Adrenal gland (tissue), 5 donors: Measurements from ENCODE around the gene EPPIN.

ENCODE experiments used
- POLR2A ChIP-seq, 2 donors: fragments of 450-650 bp; IDR thresholded peaks; one replicate each; pipeline ENCODE4 v1.6.1; 2017; ENCODE audit warnings: antibody characterized with exemption in 2 of 2, mild to moderate bottlenecking in 2 of 2, moderate library complexity in 1 of 2
- TF ChIP-seq, protein P1 (sequence below), 6 experiments: fragments of 450-650 bp in 4 of 6; fragments of 200-600 bp in 2 of 6; sonication (generic) in 1 of 6; IDR thresholded peaks; 1 replicate in 5 of 6; 2 replicates in 1 of 6; pipeline versions ENCODE4 v1.5.1 to v1.8.0; 2016 to 2021; ENCODE audit warnings: antibody characterized with exemption in 6 of 6, mild to moderate bottlenecking in 2 of 6, moderate library complexity in 1 of 6
- donor health status: DM: no; HTN: no; CAD: no.

DNA sequence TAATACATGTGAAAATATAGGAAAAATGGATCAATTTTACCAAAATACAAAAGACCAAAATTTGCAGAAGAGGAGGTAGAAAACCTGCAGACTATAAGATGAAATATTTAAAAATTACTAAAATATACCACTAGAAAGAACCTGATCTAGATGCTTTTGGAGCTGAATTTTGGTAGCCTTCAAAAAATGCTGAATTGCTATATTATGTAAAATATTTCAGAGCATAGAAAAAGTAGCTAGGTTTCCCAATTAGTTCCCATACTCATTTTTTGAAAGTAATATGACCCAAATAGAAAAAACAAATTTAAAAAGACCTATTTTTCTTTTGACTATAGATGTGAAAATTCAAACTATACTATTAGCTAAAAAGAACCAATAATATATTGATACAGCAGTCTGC is 3.6 kb upstream of the EPPIN start:
- TF ChIP-seq, protein P1, sequence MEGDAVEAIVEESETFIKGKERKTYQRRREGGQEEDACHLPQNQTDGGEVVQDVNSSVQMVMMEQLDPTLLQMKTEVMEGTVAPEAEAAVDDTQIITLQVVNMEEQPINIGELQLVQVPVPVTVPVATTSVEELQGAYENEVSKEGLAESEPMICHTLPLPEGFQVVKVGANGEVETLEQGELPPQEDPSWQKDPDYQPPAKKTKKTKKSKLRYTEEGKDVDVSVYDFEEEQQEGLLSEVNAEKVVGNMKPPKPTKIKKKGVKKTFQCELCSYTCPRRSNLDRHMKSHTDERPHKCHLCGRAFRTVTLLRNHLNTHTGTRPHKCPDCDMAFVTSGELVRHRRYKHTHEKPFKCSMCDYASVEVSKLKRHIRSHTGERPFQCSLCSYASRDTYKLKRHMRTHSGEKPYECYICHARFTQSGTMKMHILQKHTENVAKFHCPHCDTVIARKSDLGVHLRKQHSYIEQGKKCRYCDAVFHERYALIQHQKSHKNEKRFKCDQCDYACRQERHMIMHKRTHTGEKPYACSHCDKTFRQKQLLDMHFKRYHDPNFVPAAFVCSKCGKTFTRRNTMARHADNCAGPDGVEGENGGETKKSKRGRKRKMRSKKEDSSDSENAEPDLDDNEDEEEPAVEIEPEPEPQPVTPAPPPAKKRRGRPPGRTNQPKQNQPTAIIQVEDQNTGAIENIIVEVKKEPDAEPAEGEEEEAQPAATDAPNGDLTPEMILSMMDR (IDR thresholded peaks at IDR 0.05): no peak
- no peak for TF ChIP-seq POLR2A (IDR thresholded peaks at IDR 0.05)
